ENCODE results near the gene TINAGL1. TPM values are rescaled to one million over a fixed set of nuclear protein-coding genes. Genes with fewer than 3 reads are reported as not detected.

TINAGL1 gene
- total RNA-seq, 2 experiments from 2014 or later = not detected

DNA sequence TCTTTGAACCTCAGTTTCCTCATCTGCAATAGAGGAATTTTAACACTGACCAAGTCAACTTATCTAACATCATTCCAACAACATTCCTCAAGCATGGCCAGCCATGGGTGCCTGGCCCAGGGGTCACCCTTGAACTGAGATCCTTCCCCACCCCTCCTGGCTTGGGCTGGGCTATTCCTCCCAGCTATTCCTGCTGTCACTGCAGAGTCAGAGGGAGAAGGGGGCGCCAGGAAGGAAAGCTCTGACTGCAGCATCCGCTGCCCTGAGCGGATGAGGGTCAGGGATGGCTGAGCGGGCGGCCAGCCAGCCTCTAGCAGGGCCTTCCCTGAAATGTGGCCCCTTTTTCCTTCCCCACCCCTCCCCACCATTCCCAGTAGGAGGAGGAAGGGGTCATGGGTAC lies 3.1 kb downstream of the TINAGL1 start:
- H3K36me3 Mint-ChIP-seq (ENCODE audit: low read depth) = no peaks in the 10 kb centered on the region
- intact Hi-C loops (cut with DNase I, micrococcal nuclease) = no loop called here
- ATAC-seq = no peak
- H3K9me3 Mint-ChIP-seq (ENCODE audit: low read depth) = no peaks in the 10 kb centered on the region
- H3K4me1 Mint-ChIP-seq = peaks cover 2% of the 10 kb centered on the region
- CTCF ChIA-PET = interaction anchor here (0.7 to 1.1 kb wide), 2 partner anchors 16 to 360 kb away, joined by 3 read pairs; no protein-coding TSS in a partner anchor
- peaks cover 4% of the 10 kb centered on the region for H3K27me3 Mint-ChIP-seq
- no peak overlapping the region for H3K4me3 Mint-ChIP-seq
- no peak for DNase-seq
- H3K27ac Mint-ChIP-seq = no peak overlapping the region
- POLR2A ChIA-PET = no interaction called here

DNA sequence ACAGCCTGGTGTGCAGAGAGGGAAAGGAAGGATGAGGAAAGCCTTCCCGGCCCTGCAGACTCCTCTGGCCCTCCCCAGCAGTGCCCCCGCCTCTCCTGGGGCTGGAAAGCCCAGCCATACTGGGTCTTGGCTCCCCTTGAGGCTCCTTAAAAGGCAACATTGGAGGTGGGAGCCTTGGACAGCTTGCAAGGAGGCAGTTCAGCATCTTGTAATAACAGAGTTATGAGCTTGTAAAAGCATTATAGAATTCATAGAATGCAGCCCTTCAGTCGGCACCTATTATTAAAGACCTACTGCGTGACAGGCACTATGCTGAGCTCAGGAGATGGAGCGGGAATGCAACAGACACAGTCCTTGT lies 4.2 kb downstream of the TINAGL1 start:
- ATAC-seq = no peak
- no peak overlapping the region for H3K4me3 Mint-ChIP-seq
- H3K4me1 Mint-ChIP-seq = peaks cover 2% of the 10 kb centered on the region
- CTCF ChIA-PET = interaction anchor here (1.0 kb wide), 1 partner anchor 64 kb away, joined by 4 read pairs; the partner anchor contains the start of gene PEF1
- H3K36me3 Mint-ChIP-seq (ENCODE audit: low read depth) = no peaks in the 10 kb centered on the region
- POLR2A ChIA-PET = no interaction called here
- H3K9me3 Mint-ChIP-seq (ENCODE audit: low read depth) = no peaks in the 10 kb centered on the region
- intact Hi-C loops (cut with DNase I, micrococcal nuclease) = no loop called here
- no peak overlapping the region for H3K27ac Mint-ChIP-seq
- DNase-seq = no peak
- H3K27me3 Mint-ChIP-seq = peaks cover 4% of the 10 kb centered on the region

DNA sequence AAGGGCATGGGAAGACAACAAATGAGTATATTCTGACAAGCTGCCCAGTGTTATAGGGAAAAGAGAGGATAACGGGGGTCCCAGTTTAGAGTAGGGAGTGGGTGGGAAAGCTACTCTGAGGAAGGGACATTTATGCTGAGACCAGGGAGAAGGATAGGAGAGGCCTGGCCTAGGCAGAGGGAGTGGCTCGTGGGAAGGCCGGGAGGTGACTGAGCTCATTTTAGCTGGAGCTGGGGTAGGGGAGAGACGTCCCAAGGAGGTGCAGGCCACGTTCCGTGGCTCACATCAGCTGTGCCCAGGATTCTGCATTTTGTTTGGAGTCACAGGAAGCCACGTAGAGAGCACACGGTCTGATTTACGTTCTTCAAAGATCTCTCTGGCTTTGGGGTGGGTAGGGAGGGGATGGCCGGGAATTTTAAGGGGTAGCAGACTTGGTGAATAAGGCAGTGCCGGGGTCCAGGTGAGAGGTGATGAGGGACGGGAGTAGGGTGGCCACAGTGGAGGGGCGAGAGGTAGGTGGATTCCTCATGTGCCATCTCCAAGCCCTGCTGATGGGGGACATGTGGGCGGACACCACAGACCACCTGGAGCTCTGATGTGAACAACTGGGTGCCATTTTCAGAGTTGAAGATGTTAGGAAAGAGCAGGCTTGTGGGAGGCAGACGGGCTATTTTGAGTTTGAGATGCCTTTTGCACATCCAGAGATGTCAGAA lies 4.7 kb downstream of the TINAGL1 start:
- ChIA-PET POLR2A (interaction anchor here (0.6 kb wide), 1 partner anchor 526 kb away, joined by 3 read pairs; no protein-coding TSS in a partner anchor), CTCF (interaction anchor here (1.0 kb wide), 1 partner anchor 64 kb away, joined by 4 read pairs; the partner anchor contains the start of gene PEF1)
- peaks cover 4% of the 10 kb centered on the region for H3K27me3 Mint-ChIP-seq
- no peak for ATAC-seq
- intact Hi-C loops (cut with DNase I, micrococcal nuclease) = no loop called here
- DNase-seq = no peak
- peaks cover 2% of the 10 kb centered on the region for H3K4me1 Mint-ChIP-seq
- H3K9me3 Mint-ChIP-seq (ENCODE audit: low read depth) = no peaks in the 10 kb centered on the region
- no peak overlapping the region for H3K4me3 Mint-ChIP-seq
- H3K36me3 Mint-ChIP-seq (ENCODE audit: low read depth) = no peaks in the 10 kb centered on the region
- no peak overlapping the region for H3K27ac Mint-ChIP-seq

DNA sequence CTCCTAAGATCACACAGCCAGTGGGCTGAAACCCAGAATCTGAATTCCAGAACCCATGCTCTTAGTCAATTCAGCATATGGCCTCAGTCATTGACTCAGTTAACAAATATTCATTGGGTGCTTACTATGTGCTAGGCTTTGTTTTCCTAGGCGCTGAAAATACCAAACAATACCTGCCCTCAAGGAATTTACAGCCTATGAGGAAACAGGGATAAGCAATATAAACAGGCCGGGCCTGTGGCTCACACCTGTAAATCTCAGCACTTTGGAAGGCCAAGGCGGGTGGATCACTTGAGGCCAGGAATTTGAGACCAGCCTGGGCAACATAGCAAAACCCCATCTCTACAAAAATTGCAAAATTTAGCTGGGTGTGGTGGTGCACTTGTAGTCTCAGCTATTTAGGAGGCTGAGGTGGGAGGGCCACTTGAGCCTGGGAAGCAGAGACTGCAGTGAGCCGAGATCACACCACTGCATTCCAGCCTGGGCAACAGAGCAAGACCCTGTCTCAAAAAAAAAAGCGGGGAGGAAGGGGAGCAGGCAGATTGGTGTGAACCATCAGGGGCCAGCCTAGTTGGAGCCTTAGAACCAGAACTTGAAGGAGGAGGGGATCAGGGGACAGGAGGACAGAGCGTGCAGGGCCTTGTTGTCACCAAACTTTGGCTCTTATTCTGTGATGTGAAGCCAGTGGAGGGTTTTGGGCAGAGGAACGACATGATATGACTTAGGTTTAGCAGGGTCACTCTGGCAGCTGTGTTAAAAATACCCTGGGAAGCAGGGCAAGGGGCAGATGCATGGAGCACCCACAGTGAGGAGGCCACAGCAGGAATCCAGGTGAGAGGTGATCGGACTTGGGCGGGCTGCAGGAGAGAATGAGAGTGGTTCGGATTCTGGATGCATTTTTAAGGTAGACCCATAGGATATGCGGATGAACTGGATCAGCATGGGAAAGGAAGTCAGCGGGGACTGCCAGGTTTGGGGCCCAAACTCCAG lies 5.8 kb downstream of the TINAGL1 start:
- POLR2A ChIA-PET = no interaction called here
- no peak overlapping the region for H3K4me3 Mint-ChIP-seq
- intact Hi-C loops (cut with DNase I, micrococcal nuclease) = no loop called here

DNA sequence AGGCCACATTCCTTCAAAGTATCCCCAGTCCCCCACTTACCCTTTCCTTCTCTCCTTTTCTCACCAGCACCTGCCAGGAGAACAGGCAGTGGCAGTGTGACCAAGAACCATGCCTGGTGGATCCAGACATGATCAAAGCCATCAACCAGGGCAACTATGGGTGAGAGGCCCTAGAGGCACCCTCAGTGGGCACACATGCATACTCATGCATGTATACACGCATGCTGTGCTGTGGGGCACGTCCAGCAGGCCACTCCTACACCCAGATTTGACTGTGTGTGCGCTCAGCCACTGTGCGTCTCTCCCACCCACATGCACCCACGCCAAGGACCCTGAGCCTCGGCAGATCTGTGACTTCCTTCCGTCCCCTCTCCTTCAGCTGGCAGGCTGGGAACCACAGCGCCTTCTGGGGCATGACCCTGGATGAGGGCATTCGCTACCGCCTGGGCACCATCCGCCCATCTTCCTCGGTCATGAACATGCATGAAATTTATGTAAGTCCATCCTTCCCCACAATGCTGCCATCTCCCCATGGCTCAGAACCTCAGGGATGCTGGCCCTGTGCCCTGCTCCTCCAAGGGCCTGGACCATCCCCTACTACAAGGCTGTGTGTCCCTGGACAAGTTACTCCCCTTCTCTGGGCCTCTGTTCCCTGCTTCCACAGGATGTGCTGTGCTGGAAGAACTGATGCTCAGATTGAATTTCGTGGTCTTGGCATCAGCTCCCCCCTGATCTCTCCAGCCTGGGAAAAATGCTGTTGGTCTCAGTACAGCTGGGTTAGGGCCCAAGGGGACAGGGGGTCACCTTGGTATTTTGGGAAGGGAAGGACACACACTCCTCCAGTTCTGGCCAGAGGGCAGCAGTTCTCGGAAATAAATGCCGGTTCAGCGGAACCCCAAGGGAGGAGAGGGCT lies 7.0 kb downstream of the TINAGL1 start:
- ATAC-seq = no peak
- Mint-ChIP-seq H3K4me3 (no peak overlapping the region), H3K36me3 (ENCODE audit: low read depth) (no peaks in the 10 kb centered on the region), H3K4me1 (peaks cover 2% of the 10 kb centered on the region), H3K9me3 (ENCODE audit: low read depth) (no peaks in the 10 kb centered on the region), H3K27ac (no peak overlapping the region), H3K27me3 (peaks cover 7% of the 10 kb centered on the region)
- POLR2A ChIA-PET = no interaction called here
- intact Hi-C loops (cut with DNase I, micrococcal nuclease) = no loop called here
- DNase-seq = no peak
- CTCF ChIA-PET = interaction anchor here (0.6 kb wide), 1 partner anchor 29 kb away, joined by 3 read pairs; no protein-coding TSS in a partner anchor

More for the DNA sequence above, 5.8 kb downstream of the TINAGL1 start:
- H3K9me3 Mint-ChIP-seq (ENCODE audit: low read depth) = no peaks in the 10 kb centered on the region
- no peaks in the 10 kb centered on the region for H3K4me1 Mint-ChIP-seq
- H3K36me3 Mint-ChIP-seq (ENCODE audit: low read depth) = no peaks in the 10 kb centered on the region
- CTCF ChIA-PET = no interaction called here
- ATAC-seq (no peak), DNase-seq (no peak)
- peaks cover 2% of the 10 kb centered on the region for H3K27me3 Mint-ChIP-seq
- no peak overlapping the region for H3K27ac Mint-ChIP-seq

DNA sequence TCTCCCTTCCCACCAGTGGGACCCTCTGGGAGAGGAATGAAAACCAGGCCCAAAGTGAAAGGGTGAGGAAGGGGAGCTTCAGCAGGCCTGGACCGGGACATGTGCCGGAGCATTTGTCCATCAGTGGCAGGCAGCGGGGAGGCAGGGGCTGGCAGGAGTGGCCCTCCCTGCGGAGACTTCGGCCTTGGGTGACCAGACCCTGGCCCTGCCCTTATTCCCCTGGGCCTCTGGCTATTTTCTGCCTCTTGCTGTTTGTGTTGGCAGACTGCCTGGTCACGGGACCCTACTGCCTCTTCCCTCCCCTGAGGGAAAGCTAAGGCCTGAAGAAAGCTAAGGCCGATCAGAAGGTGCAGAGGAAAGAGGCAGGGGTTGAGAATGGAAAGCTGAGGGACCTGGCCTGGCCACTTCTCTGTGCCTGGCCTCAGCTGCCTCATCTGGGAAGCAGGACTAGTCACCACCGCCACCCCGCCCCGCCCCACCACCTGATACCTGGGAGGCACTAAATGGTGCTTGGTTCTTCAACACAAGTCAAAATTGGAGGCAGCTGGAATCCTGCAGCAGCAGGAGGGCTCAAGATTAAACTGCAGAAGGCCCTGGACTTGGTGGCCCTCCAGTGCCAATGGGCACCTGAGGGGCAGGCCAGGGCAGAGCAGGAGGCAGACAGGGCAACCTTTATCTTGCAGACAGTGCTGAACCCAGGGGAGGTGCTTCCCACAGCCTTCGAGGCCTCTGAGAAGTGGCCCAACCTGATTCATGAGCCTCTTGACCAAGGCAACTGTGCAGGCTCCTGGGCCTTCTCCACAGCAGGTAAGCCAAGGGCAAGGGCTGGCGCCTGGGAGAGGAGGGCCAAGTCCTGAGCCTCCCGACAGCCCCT lies 7.9 kb downstream of the TINAGL1 start:
- intact Hi-C loops (cut with DNase I, micrococcal nuclease) = no loop called here
- ChIA-PET POLR2A (no interaction called here), CTCF (interaction anchor here (0.6 to 0.7 kb wide), 2 partner anchors 18 to 28 kb away, joined by 3 read pairs; no protein-coding TSS in a partner anchor)
- no peak overlapping the region for H3K27ac Mint-ChIP-seq
- peaks cover 10% of the 10 kb centered on the region for H3K27me3 Mint-ChIP-seq
- no peak for DNase-seq
- peaks cover 2% of the 10 kb centered on the region for H3K4me1 Mint-ChIP-seq
- no peak overlapping the region for H3K4me3 Mint-ChIP-seq
- H3K36me3 Mint-ChIP-seq (ENCODE audit: low read depth) = no peaks in the 10 kb centered on the region
- no peaks in the 10 kb centered on the region for H3K9me3 Mint-ChIP-seq (ENCODE audit: low read depth)
- ATAC-seq = no peak

DNA sequence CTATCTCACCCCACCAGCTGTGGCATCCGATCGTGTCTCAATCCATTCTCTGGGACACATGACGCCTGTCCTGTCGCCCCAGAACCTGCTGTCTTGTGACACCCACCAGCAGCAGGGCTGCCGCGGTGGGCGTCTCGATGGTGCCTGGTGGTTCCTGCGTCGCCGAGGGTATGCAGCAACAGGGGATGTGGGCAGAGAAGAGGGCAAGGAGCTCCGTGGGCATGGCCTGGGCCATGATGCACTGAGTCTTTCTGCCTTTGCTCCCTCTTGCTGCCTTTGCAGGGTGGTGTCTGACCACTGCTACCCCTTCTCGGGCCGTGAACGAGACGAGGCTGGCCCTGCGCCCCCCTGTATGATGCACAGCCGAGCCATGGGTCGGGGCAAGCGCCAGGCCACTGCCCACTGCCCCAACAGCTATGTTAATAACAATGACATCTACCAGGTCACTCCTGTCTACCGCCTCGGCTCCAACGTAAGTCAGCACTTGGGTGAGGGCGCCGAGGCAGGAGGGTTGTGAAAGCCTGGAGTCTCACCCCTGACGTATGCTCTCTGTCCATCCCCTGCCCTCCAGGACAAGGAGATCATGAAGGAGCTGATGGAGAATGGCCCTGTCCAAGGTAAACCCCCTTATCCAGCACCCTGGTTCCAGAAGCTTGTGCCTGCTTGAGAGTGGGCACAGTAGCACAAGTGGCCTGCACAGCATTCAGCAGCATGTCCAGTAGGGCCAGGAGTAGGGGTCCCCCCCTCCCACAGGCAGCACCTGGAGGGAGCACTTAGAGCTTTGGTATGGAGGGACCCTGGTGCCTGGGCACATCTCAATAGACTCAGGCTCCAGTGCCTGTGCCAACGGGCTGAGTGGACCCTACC lies 8.8 kb downstream of the TINAGL1 start:
- H3K9me3 Mint-ChIP-seq (ENCODE audit: low read depth) = no peaks in the 10 kb centered on the region
- POLR2A ChIA-PET = no interaction called here
- H3K4me3 Mint-ChIP-seq = no peak overlapping the region
- peaks cover 2% of the 10 kb centered on the region for H3K4me1 Mint-ChIP-seq
- no peak for ATAC-seq
- peaks cover 12% of the 10 kb centered on the region for H3K27me3 Mint-ChIP-seq
- no peaks in the 10 kb centered on the region for H3K36me3 Mint-ChIP-seq (ENCODE audit: low read depth)
- no peak for DNase-seq
- CTCF ChIA-PET = interaction anchor here (0.7 kb wide), 1 partner anchor 19 kb away, joined by 3 read pairs; no protein-coding TSS in a partner anchor
- H3K27ac Mint-ChIP-seq = no peak overlapping the region
- intact Hi-C loops (cut with DNase I, micrococcal nuclease) = no loop called here

DNA sequence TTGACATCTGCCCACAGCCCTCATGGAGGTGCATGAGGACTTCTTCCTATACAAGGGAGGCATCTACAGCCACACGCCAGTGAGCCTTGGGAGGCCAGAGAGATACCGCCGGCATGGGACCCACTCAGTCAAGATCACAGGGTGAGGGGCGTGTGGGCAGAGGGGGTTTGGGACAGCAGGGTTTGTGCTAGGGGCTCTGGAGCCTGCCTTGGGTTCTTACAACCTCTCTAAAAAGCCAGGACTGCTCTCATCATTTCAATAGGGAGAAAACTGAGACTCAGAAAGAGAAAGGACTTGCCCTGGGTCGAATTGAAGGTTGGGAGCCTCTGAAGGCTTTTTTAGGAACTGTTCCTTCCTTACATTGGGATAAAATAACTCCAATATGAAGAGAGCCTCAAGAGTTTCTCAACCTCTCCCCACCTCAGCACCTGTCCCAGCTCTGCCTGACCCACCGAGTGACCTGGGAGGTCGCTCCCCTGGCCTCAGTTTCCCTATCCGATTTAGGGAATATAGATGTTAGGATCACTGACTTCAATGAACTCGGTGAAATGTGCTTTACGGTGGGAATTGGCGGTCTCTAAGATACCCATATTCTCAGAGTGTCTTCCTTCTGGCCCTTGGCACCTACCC lies 9.5 kb downstream of the TINAGL1 start:
- Mint-ChIP-seq H3K4me3 (no peak overlapping the region), H3K27ac (no peak overlapping the region), H3K36me3 (ENCODE audit: low read depth) (no peaks in the 10 kb centered on the region), H3K27me3 (peaks cover 12% of the 10 kb centered on the region), H3K9me3 (ENCODE audit: low read depth) (no peaks in the 10 kb centered on the region), H3K4me1 (peaks cover 2% of the 10 kb centered on the region)
- DNase-seq = no peak
- POLR2A ChIA-PET = no interaction called here
- no peak for ATAC-seq
- intact Hi-C loops (cut with DNase I, micrococcal nuclease) = no loop called here
- CTCF ChIA-PET = no interaction called here

DNA sequence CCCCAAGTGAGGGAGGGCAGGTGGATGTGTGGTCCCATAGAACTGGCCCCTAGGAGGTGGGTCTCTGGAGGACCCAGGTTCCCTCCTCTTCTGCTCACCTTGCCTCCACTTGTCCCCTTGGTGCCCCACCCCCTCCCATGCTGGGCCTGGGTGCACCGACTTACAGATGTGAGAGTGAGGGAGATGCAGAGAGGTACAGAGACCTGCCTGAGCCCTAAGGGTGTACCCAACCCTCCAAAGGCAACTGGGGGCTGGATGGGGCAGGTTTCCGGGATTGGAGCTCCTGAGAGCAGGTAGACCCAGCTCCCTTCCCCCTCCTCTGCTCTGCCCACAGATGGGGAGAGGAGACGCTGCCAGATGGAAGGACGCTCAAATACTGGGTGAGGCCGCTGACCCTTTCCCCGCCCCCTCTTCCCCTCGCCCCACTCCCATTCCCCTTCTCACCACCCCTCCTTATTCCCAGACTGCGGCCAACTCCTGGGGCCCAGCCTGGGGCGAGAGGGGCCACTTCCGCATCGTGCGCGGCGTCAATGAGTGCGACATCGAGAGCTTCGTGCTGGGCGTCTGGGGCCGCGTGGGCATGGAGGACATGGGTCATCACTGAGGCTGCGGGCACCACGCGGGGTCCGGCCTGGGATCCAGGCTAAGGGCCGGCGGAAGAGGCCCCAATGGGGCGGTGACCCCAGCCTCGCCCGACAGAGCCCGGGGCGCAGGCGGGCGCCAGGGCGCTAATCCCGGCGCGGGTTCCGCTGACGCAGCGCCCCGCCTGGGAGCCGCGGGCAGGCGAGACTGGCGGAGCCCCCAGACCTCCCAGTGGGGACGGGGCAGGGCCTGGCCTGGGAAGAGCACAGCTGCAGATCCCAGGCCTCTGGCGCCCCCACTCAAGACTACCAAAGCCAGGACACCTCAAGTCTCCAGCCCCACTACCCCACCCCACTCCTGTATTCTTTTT lies 10.3 kb downstream of the TINAGL1 start:
- no peak overlapping the region for H3K4me3 Mint-ChIP-seq
- no peaks in the 10 kb centered on the region for H3K36me3 Mint-ChIP-seq (ENCODE audit: low read depth)
- peaks cover 12% of the 10 kb centered on the region for H3K27me3 Mint-ChIP-seq
- POLR2A ChIA-PET = no interaction called here
- CTCF ChIA-PET = no interaction called here
- no peaks in the 10 kb centered on the region for H3K9me3 Mint-ChIP-seq (ENCODE audit: low read depth)
- H3K4me1 Mint-ChIP-seq = peaks cover 2% of the 10 kb centered on the region
- intact Hi-C loops (cut with DNase I, micrococcal nuclease) = no loop called here
- no peak for ATAC-seq
- H3K27ac Mint-ChIP-seq = no peak overlapping the region
- DNase-seq = no peak
